ENCODE results near the gene CHAD.

- TF ChIP-seq CTCF (IDR thresholded peaks at IDR 0.05) (no peak), EP300 (IDR thresholded peaks at IDR 0.05) (no peak), POLR2AphosphoS5 (IDR thresholded peaks at IDR 0.05) (no peak)
Observed at GRCh38 chr17:50505591-50506130, 37.0 kb upstream of the CHAD start.
